HL-60 (cell line): ENCODE data around the gene P2RX3.

Experiments used
- DNase-seq, 2 experiments: peaks; one replicate each; pipeline ENCODE4 v3.0.0-alpha.2; 2010 to 2020; ENCODE audit warnings: low read depth in 1 of 2, low spot score in 1 of 2
- H3K27ac ChIP-seq: fragments of 250-450 bp; sonication (Bioruptor Pico); replicated peaks from 2 replicates; pipeline ENCODE4 v1.5.1; 2020; ENCODE audit warnings: mild to moderate bottlenecking, moderate library complexity
- H3K27me3 ChIP-seq: fragments of 250-450 bp; sonication (Bioruptor Pico); 2 replicates; pipeline ENCODE4 v1.5.1; 2021; ENCODE audit warnings: mild to moderate bottlenecking, moderate library complexity; ENCODE audit not compliant: insufficient read depth, poor library complexity, severe bottlenecking
- H3K4me3 ChIP-seq: replicated peaks from 2 replicates; pipeline ENCODE4 v1.5.1; 2011; ENCODE audit warnings: mild to moderate bottlenecking, control low read depth, low read length; ENCODE audit not compliant: insufficient read depth
- CTCF ChIP-seq: IDR thresholded peaks from one replicate; pipeline ENCODE4 v1.5.1; 2011; ENCODE audit warnings: low read length, control low read depth, inconsistent platforms; ENCODE audit not compliant: insufficient read depth
- GABPA ChIP-seq: IDR thresholded peaks from 2 replicates; pipeline ENCODE4 v1.6.1; 2012; ENCODE audit warnings: low read depth
- POLR2AphosphoS5 ChIP-seq: IDR thresholded peaks from 2 replicates; pipeline ENCODE4 v1.6.1; 2012; ENCODE audit warnings: low read depth
- REST ChIP-seq: IDR thresholded peaks from 2 replicates; pipeline ENCODE4 v1.6.1; 2012; ENCODE audit warnings: low read depth; ENCODE audit not compliant: insufficient replicate concordance
- SPI1 ChIP-seq: IDR thresholded peaks from 2 replicates; pipeline ENCODE4 v1.6.1; 2012; ENCODE audit warnings: low read depth, mild to moderate bottlenecking, borderline replicate concordance

The P2RX3 gene

GRCh38 chr11:57345555-57346211 lies 7.5 kb downstream of the P2RX3 start:
- peak in 1 of 2 experiments; percentile 73 for DNase-seq
- Histone ChIP-seq H3K27ac (no peak overlapping the region), H3K4me3 (no peak overlapping the region), H3K27me3 (no peaks in the 10 kb centered on the region)
- no peak for TF ChIP-seq REST
- TF ChIP-seq GABPA = no peak
- peak; percentile 76 for TF ChIP-seq CTCF
- TF ChIP-seq SPI1 = peak; percentile 58; the same call in 1 of the 2 replicates
- TF ChIP-seq POLR2AphosphoS5 = no peak

DNA sequence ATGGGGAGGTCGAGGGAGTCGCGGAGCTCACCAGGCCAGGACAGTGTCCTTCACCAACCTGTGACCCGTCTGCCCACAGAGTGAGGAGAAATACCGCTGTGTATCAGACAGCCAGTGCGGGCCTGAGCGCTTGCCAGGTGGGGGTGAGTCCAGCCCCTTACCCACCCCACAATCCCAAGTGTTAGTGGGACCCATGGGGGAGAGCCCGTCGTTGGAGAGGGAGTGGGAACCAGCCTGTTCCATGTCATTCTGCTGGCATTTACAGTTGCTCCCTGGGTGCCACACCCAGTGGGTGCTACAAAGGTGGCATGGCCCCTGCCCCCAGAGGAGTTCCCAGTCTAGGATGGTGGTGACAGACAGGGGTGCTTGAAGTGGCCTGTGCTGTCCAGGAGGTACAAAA lies 9.2 kb downstream of the P2RX3 start:
- TF ChIP-seq SPI1 = no peak
- TF ChIP-seq REST = no peak
- no peak for TF ChIP-seq GABPA
- no peak for TF ChIP-seq POLR2AphosphoS5
- TF ChIP-seq CTCF = no peak
- no peaks in the 10 kb centered on the region for H3K27me3 ChIP-seq
- no peak overlapping the region for H3K4me3 ChIP-seq
- no peak for DNase-seq
- no peak overlapping the region for H3K27ac ChIP-seq

- no peak for DNase-seq
- Histone ChIP-seq H3K4me3 (no peak overlapping the region), H3K27ac (no peak overlapping the region), H3K27me3 (no peaks in the 10 kb centered on the region)
- no peak for TF ChIP-seq CTCF
- TF ChIP-seq GABPA = no peak
- no peak for TF ChIP-seq SPI1
- no peak for TF ChIP-seq POLR2AphosphoS5
- TF ChIP-seq REST = no peak
Observed at GRCh38 chr11:57348052-57348451, 9.9 kb downstream of the P2RX3 start.
